ENCODE results near the gene GMNN.

- TF ChIP-seq CTCF (IDR thresholded peaks at IDR 0.05) (no peak), POLR2A (IDR thresholded peaks at IDR 0.05) (no peak)
These were observed 35.0 kb downstream of the GMNN start for GRCh38 chr6:24809728-24810127.

Data from upper lobe of left lung (tissue), 4 donors.